SK-N-SH treated with all-trans-retinoic acid at 6 μM for 48 hours (cell line): ENCODE measurements around the gene TINAGL1.

Experiments used
- ATAC-seq: fragments of 200-7000 bp; cut with Tn5 transposase; 3 replicates; pipeline ENCODE4 v1.9.1; 2020; ENCODE audit warnings: mild to moderate bottlenecking, moderate library complexity
- CSDC2 ChIP-seq: fragments of 250-450 bp; sonication (Bioruptor Pico); IDR thresholded peaks from 2 replicates; pipeline ENCODE4 v1.5.0; 2020; ENCODE audit warnings: mild to moderate bottlenecking, moderate library complexity
- ESRRG ChIP-seq: fragments of 250-450 bp; sonication (Bioruptor Pico); IDR thresholded peaks from 2 replicates; pipeline ENCODE4 v1.6.1; 2021; ENCODE audit warnings: mild to moderate bottlenecking
- GLIS3 ChIP-seq: fragments of 250-450 bp; sonication (Bioruptor Pico); IDR thresholded peaks from 2 replicates; pipeline ENCODE4 v1.5.0; 2020; ENCODE audit warnings: mild to moderate bottlenecking, moderate library complexity
- ISL1 ChIP-seq: fragments of 250-450 bp; sonication (Bioruptor Pico); IDR thresholded peaks from 2 replicates; pipeline ENCODE4 v2.1.2; 2022; ENCODE audit warnings: mild to moderate bottlenecking, moderate library complexity
- OSR1 ChIP-seq: fragments of 250-450 bp; sonication (Bioruptor Pico); IDR thresholded peaks from 2 replicates; pipeline ENCODE4 v1.8.0; 2022; ENCODE audit warnings: moderate library complexity, mild to moderate bottlenecking, inconsistent platforms
- PPARA ChIP-seq: fragments of 250-450 bp; sonication (Bioruptor Pico); IDR thresholded peaks from 2 replicates; pipeline ENCODE4 v1.5.0; 2020; ENCODE audit warnings: mild to moderate bottlenecking, borderline replicate concordance
- SNAI2 ChIP-seq: fragments of 250-450 bp; sonication (Bioruptor Pico); IDR thresholded peaks from 2 replicates; pipeline ENCODE4 v1.5.0; 2020; ENCODE audit warnings: mild to moderate bottlenecking, moderate library complexity
- TCF4 ChIP-seq: fragments of 250-450 bp; sonication (Bioruptor Pico); IDR thresholded peaks from 2 replicates; pipeline ENCODE4 v1.8.0; 2021; ENCODE audit warnings: mild to moderate bottlenecking, moderate library complexity, borderline replicate concordance
- TOX ChIP-seq: fragments of 250-450 bp; sonication (Bioruptor Pico); IDR thresholded peaks from 2 replicates; pipeline ENCODE4 v1.8.0; 2021; ENCODE audit warnings: mild to moderate bottlenecking, moderate library complexity, borderline replicate concordance
- ZC3H10 ChIP-seq: fragments of 250-450 bp; sonication (Bioruptor Pico); IDR thresholded peaks from 2 replicates; pipeline ENCODE4 v1.5.1; 2021; ENCODE audit warnings: mild to moderate bottlenecking, moderate library complexity
- ZFP3 ChIP-seq: fragments of 250-450 bp; sonication (Bioruptor Pico); IDR thresholded peaks from 2 replicates; pipeline ENCODE4 v1.5.0; 2020; ENCODE audit warnings: mild to moderate bottlenecking, moderate library complexity
- ZNF565 ChIP-seq: fragments of 450-650 bp; formaldehyde crosslinking; conservative IDR thresholded peaks from 2 replicates; pipeline ENCODE4 v1.5.0; 2020; ENCODE audit warnings: low read depth, mild to moderate bottlenecking, moderate library complexity
- ZNF70 ChIP-seq: fragments of 450-650 bp; formaldehyde crosslinking; IDR thresholded peaks from 2 replicates; pipeline ENCODE4 v1.5.0; 2020; ENCODE audit warnings: mild to moderate bottlenecking, moderate library complexity
- ZNF8 ChIP-seq: fragments of 450-650 bp; formaldehyde crosslinking; IDR thresholded peaks from 2 replicates; pipeline ENCODE4 v1.5.0; 2020; ENCODE audit warnings: mild to moderate bottlenecking, moderate library complexity
- TF ChIP-seq, protein P1 (sequence below): fragments of 250-450 bp; sonication (Bioruptor Pico); IDR thresholded peaks from 2 replicates; pipeline ENCODE4 v1.5.1; 2021; ENCODE audit warnings: mild to moderate bottlenecking, moderate library complexity
- TF ChIP-seq, protein P2 (sequence below): fragments of 250-450 bp; sonication (Bioruptor Pico); IDR thresholded peaks from 2 replicates; pipeline ENCODE4 v1.8.0; 2020; ENCODE audit warnings: mild to moderate bottlenecking, moderate library complexity, borderline replicate concordance
- TF ChIP-seq, protein P3 (sequence below): fragments of 250-450 bp; sonication (Bioruptor Pico); IDR thresholded peaks from 2 replicates; pipeline ENCODE4 v1.8.0; 2021; ENCODE audit warnings: low read depth, mild to moderate bottlenecking, moderate library complexity, borderline replicate concordance
- TF ChIP-seq, protein P4 (sequence below): fragments of 250-450 bp; sonication (Bioruptor Pico); IDR thresholded peaks from 2 replicates; pipeline ENCODE4 v1.5.1; 2020; ENCODE audit warnings: low read depth, mild to moderate bottlenecking, moderate library complexity
- TF ChIP-seq, protein P5 (sequence below): fragments of 250-450 bp; sonication (Bioruptor Pico); IDR thresholded peaks from 2 replicates; pipeline ENCODE4 v1.5.0; 2020; ENCODE audit warnings: mild to moderate bottlenecking, moderate library complexity

The TINAGL1 gene

DNA sequence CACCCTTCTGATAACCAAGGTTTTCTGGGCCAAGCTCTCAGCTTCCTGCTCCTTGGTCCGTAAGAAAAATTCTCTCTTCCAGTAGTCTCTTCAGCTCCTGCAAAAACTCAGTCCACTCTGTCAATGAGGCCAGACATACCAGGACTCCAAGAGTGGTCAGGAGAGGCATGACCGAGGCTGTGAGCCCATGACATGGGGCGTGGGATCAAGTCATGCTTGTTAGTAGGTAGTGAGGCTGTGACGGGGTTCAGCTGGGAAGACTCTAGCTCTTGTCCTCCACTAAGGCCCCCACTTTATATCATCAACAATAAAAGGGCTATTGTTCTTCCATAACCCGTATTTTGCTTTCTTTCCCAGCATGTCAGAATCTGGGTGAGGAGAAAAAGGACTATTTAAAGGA is 31.0 kb downstream of the TINAGL1 start:
- no peak for TF ChIP-seq ISL1 (CRISPR knock-in tag)
- no peak for TF ChIP-seq OSR1 (CRISPR knock-in tag)
- TF ChIP-seq, protein P1, sequence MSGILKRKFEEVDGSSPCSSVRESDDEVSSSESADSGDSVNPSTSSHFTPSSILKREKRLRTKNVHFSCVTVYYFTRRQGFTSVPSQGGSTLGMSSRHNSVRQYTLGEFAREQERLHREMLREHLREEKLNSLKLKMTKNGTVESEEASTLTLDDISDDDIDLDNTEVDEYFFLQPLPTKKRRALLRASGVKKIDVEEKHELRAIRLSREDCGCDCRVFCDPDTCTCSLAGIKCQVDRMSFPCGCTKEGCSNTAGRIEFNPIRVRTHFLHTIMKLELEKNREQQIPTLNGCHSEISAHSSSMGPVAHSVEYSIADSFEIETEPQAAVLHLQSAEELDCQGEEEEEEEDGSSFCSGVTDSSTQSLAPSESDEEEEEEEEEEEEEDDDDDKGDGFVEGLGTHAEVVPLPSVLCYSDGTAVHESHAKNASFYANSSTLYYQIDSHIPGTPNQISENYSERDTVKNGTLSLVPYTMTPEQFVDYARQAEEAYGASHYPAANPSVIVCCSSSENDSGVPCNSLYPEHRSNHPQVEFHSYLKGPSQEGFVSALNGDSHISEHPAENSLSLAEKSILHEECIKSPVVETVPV (CRISPR knock-in tag): no peak
- TF ChIP-seq, all 23 proteins: peak for 0
- no peak for ATAC-seq

DNA sequence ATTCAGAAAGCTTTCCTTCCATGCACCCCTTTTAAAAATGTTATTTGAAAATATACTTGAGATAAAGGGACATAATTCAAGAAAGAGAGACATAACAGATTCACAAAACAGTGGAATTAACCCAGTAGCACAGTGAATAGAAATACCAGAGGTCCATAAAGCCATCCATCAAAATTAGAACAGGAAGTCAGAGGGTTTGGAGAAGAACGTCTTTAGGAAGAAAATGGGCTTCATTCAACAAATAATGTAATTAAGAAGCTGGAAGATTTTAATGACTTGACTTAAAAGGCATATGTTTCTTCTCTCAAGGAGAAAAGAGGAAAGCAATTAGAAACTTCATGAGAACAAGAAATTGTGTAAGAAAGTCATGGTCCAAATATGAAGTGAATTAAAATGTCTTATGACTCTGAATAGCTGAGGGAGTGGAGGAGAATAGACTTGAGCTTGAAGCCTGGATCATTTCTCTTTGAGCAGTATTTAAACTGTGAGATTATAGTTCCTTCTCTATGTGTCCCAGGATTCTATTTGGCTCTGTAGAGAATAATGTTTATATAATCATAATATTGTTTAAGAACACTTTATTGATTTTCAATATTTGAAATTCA is 33.3 kb downstream of the TINAGL1 start:
- ATAC-seq: peak; percentile 68
- TF ChIP-seq PPARA (CRISPR knock-in tag) (no peak), OSR1 (CRISPR knock-in tag) (no peak), SNAI2 (CRISPR knock-in tag) (no peak), TCF4 (CRISPR knock-in tag) (peak; percentile 63), ESRRG (peak; percentile 52; the same call in 1 of the 2 replicates), ZFP3 (CRISPR knock-in tag) (no peak), ISL1 (CRISPR knock-in tag) (peak; percentile 98), ZNF70 (no peak), GLIS3 (CRISPR knock-in tag) (no peak), CSDC2 (CRISPR knock-in tag) (no peak), ZNF8 (no peak), ZC3H10 (CRISPR knock-in tag) (peak; percentile 92), ZNF565 (CRISPR knock-in tag) (no peak)
- TF ChIP-seq, protein P2, sequence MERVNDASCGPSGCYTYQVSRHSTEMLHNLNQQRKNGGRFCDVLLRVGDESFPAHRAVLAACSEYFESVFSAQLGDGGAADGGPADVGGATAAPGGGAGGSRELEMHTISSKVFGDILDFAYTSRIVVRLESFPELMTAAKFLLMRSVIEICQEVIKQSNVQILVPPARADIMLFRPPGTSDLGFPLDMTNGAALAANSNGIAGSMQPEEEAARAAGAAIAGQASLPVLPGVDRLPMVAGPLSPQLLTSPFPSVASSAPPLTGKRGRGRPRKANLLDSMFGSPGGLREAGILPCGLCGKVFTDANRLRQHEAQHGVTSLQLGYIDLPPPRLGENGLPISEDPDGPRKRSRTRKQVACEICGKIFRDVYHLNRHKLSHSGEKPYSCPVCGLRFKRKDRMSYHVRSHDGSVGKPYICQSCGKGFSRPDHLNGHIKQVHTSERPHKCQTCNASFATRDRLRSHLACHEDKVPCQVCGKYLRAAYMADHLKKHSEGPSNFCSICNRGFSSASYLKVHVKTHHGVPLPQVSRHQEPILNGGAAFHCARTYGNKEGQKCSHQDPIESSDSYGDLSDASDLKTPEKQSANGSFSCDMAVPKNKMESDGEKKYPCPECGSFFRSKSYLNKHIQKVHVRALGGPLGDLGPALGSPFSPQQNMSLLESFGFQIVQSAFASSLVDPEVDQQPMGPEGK (CRISPR knock-in tag): peak; percentile 91
- TF ChIP-seq, protein P3, sequence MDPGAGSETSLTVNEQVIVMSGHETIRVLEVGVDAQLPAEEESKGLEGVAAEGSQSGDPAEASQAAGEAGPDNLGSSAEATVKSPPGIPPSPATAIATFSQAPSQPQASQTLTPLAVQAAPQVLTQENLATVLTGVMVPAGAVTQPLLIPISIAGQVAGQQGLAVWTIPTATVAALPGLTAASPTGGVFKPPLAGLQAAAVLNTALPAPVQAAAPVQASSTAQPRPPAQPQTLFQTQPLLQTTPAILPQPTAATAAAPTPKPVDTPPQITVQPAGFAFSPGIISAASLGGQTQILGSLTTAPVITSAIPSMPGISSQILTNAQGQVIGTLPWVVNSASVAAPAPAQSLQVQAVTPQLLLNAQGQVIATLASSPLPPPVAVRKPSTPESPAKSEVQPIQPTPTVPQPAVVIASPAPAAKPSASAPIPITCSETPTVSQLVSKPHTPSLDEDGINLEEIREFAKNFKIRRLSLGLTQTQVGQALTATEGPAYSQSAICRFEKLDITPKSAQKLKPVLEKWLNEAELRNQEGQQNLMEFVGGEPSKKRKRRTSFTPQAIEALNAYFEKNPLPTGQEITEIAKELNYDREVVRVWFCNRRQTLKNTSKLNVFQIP (CRISPR knock-in tag): no peak
- TF ChIP-seq, protein P1 (CRISPR knock-in tag): peak; percentile 50; the same call in 1 of the 2 replicates
- TF ChIP-seq, protein P4, sequence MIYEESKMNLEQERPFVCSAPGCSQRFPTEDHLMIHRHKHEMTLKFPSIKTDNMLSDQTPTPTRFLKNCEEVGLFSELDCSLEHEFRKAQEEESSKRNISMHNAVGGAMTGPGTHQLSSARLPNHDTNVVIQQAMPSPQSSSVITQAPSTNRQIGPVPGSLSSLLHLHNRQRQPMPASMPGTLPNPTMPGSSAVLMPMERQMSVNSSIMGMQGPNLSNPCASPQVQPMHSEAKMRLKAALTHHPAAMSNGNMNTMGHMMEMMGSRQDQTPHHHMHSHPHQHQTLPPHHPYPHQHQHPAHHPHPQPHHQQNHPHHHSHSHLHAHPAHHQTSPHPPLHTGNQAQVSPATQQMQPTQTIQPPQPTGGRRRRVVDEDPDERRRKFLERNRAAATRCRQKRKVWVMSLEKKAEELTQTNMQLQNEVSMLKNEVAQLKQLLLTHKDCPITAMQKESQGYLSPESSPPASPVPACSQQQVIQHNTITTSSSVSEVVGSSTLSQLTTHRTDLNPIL (CRISPR knock-in tag): peak; percentile 54; the same call in 1 of the 2 replicates

DNA sequence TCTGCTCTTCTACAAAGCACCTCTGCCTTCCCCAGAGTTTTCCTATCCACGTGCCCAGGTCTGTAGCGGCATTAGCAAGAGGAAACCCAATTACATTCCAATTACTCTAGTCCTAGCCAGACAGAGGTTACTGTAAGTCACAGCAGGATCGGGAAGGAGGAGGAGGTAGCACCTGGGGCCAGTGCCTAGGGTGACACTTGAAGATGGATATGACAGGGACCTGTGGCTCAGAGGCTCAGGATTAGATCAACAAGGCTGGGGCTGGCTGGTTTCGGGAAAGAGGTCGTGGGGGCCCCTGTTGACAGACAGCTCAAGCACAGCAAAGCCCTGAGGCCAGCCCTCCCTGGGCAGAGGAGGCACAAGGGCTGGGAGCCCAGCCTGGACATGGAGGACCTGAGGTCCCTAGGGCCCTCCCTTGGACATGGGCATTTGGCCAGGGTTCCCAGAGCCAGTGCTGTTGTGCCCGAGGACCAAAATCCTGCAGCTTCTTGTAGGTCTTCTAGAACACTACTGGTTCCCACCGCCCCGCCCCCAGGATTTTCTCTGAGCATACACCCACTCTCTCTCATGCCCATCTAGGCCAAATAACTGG is 38.2 kb downstream of the TINAGL1 start:
- no peak for TF ChIP-seq TCF4 (CRISPR knock-in tag)
- no peak for TF ChIP-seq ZC3H10 (CRISPR knock-in tag)
- TF ChIP-seq, protein P5, sequence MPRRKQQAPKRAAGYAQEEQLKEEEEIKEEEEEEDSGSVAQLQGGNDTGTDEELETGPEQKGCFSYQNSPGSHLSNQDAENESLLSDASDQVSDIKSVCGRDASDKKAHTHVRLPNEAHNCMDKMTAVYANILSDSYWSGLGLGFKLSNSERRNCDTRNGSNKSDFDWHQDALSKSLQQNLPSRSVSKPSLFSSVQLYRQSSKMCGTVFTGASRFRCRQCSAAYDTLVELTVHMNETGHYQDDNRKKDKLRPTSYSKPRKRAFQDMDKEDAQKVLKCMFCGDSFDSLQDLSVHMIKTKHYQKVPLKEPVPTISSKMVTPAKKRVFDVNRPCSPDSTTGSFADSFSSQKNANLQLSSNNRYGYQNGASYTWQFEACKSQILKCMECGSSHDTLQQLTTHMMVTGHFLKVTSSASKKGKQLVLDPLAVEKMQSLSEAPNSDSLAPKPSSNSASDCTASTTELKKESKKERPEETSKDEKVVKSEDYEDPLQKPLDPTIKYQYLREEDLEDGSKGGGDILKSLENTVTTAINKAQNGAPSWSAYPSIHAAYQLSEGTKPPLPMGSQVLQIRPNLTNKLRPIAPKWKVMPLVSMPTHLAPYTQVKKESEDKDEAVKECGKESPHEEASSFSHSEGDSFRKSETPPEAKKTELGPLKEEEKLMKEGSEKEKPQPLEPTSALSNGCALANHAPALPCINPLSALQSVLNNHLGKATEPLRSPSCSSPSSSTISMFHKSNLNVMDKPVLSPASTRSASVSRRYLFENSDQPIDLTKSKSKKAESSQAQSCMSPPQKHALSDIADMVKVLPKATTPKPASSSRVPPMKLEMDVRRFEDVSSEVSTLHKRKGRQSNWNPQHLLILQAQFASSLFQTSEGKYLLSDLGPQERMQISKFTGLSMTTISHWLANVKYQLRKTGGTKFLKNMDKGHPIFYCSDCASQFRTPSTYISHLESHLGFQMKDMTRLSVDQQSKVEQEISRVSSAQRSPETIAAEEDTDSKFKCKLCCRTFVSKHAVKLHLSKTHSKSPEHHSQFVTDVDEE (CRISPR knock-in tag): no peak
- TF ChIP-seq TOX (CRISPR knock-in tag): no peak
- no peak for TF ChIP-seq ESRRG
- TF ChIP-seq, protein P4 (CRISPR knock-in tag): no peak
- TF ChIP-seq ZNF565 (CRISPR knock-in tag): no peak
- no peak for ATAC-seq
